BLaER1 (cell line): ENCODE results near the gene CTDP1.
A peak's percentile ranks its signal among the peaks of the same experiment; 100 is the strongest.

ENCODE experiments used
- H3K27ac ChIP-seq: shearing (Covaris generic); formaldehyde crosslinking; 2 replicates; pipeline ENCODE4 v1.8.1; 2022
- H3K27me3 ChIP-seq: shearing (Covaris generic); formaldehyde crosslinking; 2 replicates; pipeline ENCODE4 v1.8.1; 2022
- H3K36me3 ChIP-seq: shearing (Covaris generic); formaldehyde crosslinking; 2 replicates; pipeline ENCODE4 v1.8.1; 2022
- H3K4me1 ChIP-seq: shearing (Covaris generic); formaldehyde crosslinking; 2 replicates; pipeline ENCODE4 v1.8.1; 2022
- H3K4me2 ChIP-seq: shearing (Covaris generic); formaldehyde crosslinking; 2 replicates; pipeline ENCODE4 v1.8.1; 2022
- H3K4me3 ChIP-seq: shearing (Covaris generic); formaldehyde crosslinking; 2 replicates; pipeline ENCODE4 v1.8.1; 2022
- H3K9ac ChIP-seq: shearing (Covaris generic); formaldehyde crosslinking; 2 replicates; pipeline ENCODE4 v1.8.1; 2022
- H3K9me3 ChIP-seq: shearing (Covaris generic); formaldehyde crosslinking; 2 replicates; pipeline ENCODE4 v1.8.1; 2022
- H4K20me1 ChIP-seq: shearing (Covaris generic); formaldehyde crosslinking; 2 replicates; pipeline ENCODE4 v1.8.1; 2022
- Cebpa-rat ChIP-seq: shearing (Covaris generic); IDR thresholded peaks from 2 replicates; pipeline ENCODE4 v1.8.1; 2022

Gene CTDP1

DNA sequence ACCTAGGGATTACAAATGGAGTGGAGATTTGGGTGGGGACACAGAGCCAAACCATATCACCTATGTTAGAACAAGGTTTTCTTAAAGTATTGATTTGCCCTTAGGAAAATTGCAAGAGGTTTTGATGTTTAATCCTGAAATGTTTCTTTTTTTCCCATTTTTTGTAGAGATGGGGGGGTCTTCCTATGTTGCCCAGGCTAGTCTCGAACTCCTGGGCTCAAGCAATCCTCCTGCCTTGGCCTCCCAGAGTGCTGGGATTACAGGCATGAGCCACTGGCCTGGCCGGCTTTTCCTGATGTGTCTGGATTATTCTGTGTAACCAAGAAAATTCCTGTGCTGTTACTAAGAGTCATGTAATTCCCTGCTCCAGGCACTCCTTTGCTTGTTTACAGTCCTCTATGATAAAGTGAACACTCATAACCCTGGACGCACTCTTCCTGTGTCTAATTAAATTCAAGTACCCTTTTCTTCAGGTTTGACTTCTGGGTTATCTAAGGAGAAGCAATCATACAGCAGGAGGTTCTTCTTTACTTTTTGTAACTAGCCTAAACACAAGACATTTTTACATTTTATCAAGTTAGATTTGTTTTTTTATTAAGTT lies 15.0 kb upstream of the CTDP1 start:
- Histone ChIP-seq H3K4me1 (no peaks in the 10 kb centered on the region), H4K20me1 (no peaks in the 10 kb centered on the region), H3K9ac (no peak overlapping the region), H3K4me2 (no peak overlapping the region), H3K27me3 (no peaks in the 10 kb centered on the region), H3K36me3 (no peaks in the 10 kb centered on the region), H3K4me3 (no peak overlapping the region), H3K9me3 (0 out of 2 replicates have a peak, but pooled peaks cover 6% of the 10 kb centered on the region), H3K27ac (no peak overlapping the region)
- no peak for TF ChIP-seq Cebpa-rat

DNA sequence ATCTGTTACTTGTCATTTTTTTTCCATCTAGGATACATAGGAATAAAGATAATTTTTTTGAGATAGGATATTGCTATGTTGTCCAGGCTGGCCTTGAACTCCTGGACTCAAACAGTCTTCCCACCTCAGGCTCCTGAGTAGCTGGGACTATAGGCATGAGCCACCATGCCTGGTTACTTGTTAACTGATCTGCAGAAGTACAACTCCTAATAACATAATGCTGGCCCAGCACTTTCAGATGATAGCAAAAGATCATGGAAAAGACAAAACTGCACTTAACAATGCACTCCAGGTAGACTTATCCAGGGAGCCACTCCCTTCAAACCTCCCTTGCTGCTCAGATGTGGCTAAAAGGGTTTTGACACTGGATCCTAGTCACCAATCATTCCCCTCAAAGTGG lies 11.4 kb upstream of the CTDP1 start:
- Histone ChIP-seq H3K36me3 (no peaks in the 10 kb centered on the region), H4K20me1 (no peaks in the 10 kb centered on the region), H3K4me2 (no peak overlapping the region), H3K9ac (no peak overlapping the region), H3K27me3 (no peaks in the 10 kb centered on the region), H3K4me1 (no peaks in the 10 kb centered on the region), H3K4me3 (no peak overlapping the region), H3K27ac (no peak overlapping the region), H3K9me3 (0 out of 2 replicates have a peak, but pooled peaks cover 6% of the 10 kb centered on the region)
- no peak for TF ChIP-seq Cebpa-rat

DNA sequence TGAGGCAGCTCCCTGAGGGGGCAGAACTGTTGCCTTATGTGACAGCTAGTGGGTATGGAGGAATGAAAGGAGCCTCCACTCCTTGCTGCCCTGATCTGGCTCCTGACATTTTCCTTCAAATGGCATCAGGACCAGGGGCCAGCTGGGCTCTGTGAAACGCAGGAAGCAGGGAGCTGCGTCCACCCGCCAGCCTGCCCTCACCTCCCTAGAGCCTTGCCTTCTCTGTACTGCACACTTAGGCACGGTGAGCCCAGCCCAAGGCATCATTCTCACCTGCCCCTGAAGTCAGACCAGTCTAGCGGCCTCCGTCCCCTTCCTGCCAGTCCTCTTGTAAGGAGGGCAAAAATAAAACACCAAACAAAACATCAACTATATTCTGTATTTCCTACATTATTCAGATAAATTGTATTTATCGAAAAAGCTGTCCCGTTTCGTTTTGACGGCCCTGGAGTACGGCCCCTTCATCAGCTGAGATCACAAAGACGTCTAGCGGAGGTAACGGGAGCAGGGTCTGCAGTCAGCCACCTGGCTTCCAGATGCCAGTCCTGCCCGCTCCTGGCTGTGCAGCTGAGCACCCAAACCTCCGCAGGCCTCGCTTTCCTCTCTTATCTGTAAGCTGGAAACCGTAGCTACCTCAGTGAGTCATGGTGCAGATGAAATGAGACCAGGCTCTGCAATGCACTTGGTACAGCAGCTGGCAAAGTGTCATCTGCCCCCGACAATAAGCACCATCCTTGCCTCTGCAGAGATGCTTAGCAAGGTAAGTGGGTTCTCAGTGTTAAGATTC lies 6.9 kb upstream of the CTDP1 start:
- Histone ChIP-seq H3K4me3 (no peak overlapping the region), H3K27me3 (no peaks in the 10 kb centered on the region), H3K9me3 (no peaks in the 10 kb centered on the region), H3K27ac (no peak overlapping the region), H3K36me3 (peaks cover 16% of the 10 kb centered on the region; the same call in 1 of the 2 replicates), H3K4me2 (no peak overlapping the region), H3K9ac (no peak overlapping the region), H3K4me1 (peaks cover 16% of the 10 kb centered on the region), H4K20me1 (no peaks in the 10 kb centered on the region; the same call in 1 of the 2 replicates)
- TF ChIP-seq Cebpa-rat: no peak

DNA sequence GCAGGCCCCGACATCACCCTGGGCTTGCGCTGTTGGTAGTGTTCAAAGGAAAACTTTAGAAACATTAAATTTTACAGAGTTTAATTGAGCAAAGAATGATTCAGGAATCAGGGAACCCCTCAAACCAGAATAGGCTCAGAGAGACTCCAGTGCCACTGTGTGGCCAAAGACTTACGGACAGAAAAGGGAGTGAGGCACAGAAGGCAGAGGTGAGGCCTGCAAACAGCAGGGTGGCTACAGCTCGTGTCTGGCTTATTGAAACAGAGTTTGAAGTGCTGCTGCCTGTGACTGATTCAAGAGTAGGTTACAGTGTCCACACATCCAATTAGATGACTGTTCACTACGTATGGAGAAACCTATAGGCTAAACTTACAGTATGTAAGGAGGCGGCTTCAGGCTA lies 2.4 kb upstream of the CTDP1 start:
- H3K4me1 ChIP-seq: peaks cover 42% of the 10 kb centered on the region
- H3K9ac ChIP-seq: no peak overlapping the region
- H3K36me3 ChIP-seq: peaks cover 25% of the 10 kb centered on the region; the same call in 1 of the 2 replicates
- H3K4me3 ChIP-seq: no peak overlapping the region
- peaks cover 26% of the 10 kb centered on the region for H4K20me1 ChIP-seq
- no peak for TF ChIP-seq Cebpa-rat
- H3K27ac ChIP-seq: no peak overlapping the region
- H3K27me3 ChIP-seq: no peaks in the 10 kb centered on the region
- H3K4me2 ChIP-seq: peak overlapping the region; percentile 94
- no peaks in the 10 kb centered on the region for H3K9me3 ChIP-seq

DNA sequence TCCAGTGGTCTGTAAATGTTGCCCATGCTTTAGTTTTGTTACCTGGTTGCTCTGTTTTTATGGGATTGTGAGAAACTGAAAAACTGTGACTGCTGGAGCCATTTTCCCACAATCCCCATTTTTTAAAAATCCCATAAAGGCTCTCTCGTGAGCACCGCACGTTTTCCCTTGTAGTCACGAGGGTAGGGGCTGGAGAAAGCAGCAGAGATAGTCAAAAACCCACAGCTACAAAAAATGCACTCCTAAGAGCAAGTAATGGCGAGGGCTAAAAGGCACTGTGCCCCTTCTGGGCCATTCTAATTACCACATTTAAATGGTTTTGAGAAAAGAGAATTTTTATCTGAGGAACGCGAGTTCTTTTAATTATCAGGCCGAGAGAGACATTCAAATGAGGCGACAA lies 1.8 kb upstream of the CTDP1 start:
- peaks cover 42% of the 10 kb centered on the region for H3K4me1 ChIP-seq
- H3K36me3 ChIP-seq: peaks cover 31% of the 10 kb centered on the region; the same call in 1 of the 2 replicates
- TF ChIP-seq Cebpa-rat: no peak
- H3K4me2 ChIP-seq: peak overlapping the region; percentile 94
- H3K9ac ChIP-seq: peak overlapping the region; percentile 87; the same call in 1 of the 2 replicates
- no peaks in the 10 kb centered on the region for H3K9me3 ChIP-seq
- H4K20me1 ChIP-seq: peaks cover 32% of the 10 kb centered on the region
- H3K4me3 ChIP-seq: peak overlapping the region; percentile 93; the same call in 1 of the 2 replicates
- H3K27me3 ChIP-seq: no peaks in the 10 kb centered on the region
- H3K27ac ChIP-seq: no peak overlapping the region

DNA sequence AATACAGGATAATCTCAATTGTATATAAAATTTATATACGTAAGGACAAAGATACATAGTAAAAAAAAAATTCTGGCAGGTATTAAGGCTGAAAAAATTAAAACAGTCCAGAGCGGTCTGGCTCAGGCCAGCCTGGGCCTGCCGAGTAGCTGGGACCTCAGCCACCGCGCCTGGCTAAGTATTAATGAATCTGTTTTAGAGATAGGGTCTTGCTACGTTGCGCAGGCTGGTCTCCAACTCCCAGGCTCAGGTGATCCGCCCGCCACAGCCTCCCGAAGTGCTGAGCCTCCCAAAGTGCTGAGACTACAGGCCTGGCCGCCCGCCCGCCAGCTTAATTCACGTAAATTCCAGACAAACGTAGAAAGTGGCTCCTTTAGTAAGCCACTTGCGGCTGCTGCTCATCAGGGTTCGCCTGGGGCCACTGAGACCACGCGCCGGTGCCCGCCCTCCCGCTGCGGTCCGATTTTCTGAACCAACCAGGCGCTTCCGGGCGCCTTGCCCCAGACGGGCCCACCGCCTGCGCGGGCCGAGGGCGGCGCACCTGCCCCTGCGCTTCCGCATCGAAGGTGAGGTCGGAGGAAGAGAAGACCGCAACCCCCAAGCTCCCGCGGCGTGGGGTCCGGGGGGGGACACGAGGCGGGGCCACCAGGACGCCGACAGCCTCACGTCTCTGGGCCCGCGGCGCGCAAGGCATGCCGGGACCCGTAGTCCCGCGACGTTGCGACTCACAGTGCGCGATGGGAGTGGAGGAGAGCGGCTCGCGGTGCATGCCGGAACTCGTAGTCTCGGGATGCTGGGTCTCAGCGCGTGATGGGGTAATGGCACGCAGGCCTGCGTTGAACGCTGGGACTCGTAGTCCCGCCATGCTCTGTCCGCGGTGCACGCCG lies 695 bp upstream of the CTDP1 start:
- peak overlapping the region; percentile 87 for H3K9ac ChIP-seq
- H3K4me3 ChIP-seq: peak overlapping the region; percentile 93
- H3K9me3 ChIP-seq: no peaks in the 10 kb centered on the region
- TF ChIP-seq Cebpa-rat: no peak
- H3K27ac ChIP-seq: peak overlapping the region; percentile 90
- H4K20me1 ChIP-seq: peaks cover 43% of the 10 kb centered on the region
- peaks cover 41% of the 10 kb centered on the region for H3K36me3 ChIP-seq
- no peaks in the 10 kb centered on the region for H3K27me3 ChIP-seq
- peak overlapping the region; percentile 94 for H3K4me2 ChIP-seq
- peaks cover 51% of the 10 kb centered on the region for H3K4me1 ChIP-seq

DNA sequence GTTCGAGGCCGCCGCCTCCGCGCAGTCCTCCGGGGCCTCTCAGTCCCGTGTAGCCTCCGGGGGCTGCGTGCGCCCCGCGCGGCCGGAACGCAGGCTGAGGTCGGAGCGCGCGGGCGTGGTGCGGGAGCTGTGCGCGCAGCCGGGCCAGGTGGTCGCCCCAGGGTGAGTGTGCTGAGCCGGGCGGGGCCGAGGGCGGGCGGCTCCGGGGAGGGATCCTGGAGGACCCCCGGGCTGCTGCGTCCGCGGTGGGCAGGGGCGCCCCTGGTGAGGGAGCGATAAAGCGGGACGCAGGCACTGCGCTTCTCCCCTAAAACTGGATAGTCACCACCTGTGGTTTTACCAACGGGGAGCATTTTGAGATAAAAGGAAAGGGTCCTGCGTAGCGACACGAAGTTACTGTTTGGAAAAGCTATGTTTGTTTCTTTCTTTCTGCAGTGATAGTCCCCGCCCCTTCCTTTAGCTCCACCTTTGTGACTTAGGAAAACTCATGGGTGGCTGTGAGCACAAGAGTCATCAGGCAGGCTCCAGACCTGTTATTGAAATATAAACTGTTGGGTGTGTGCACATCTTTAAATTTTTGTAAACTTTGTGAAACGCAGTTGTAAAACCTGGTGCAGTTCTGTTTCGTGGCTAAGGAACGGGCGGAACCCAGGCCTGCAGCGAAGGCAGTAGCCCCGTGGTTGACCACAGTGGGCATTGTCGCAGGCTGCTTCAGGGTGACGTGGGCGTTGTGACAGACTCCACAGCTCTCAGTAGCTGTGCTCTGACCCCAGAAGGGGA lies 687 bp downstream of the CTDP1 start:
- peak overlapping the region; percentile 89 for H3K4me2 ChIP-seq
- H3K27ac ChIP-seq: peak overlapping the region; percentile 90
- peaks cover 54% of the 10 kb centered on the region for H3K36me3 ChIP-seq
- H4K20me1 ChIP-seq: peaks cover 56% of the 10 kb centered on the region
- peak overlapping the region; percentile 93 for H3K4me3 ChIP-seq
- H3K9me3 ChIP-seq: no peaks in the 10 kb centered on the region
- H3K27me3 ChIP-seq: no peaks in the 10 kb centered on the region
- TF ChIP-seq Cebpa-rat: no peak
- H3K9ac ChIP-seq: peak overlapping the region; percentile 87
- peaks cover 62% of the 10 kb centered on the region for H3K4me1 ChIP-seq

DNA sequence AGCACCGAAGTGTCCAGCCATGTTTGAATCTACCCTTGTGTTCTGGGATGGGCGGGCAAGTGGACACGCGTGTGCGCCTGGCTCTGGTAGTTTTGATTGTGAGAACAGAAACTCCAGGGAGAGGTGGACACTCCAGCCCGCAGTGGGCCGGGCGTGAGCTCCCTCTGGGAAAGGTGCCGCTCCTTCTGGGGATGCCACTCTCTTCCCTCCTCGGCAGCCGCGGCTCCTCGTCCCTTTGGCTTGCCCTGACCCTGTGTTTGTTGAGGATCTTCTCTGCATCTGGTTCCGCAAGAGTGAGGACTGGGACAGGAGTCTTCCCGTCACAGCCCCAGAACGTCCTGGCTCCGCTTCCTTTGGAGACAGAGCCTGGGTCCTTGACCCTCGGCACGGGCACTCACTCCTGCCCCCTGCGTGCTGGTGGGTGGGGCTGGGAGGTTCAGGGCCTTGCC lies 1.3 kb downstream of the CTDP1 start:
- H3K27ac ChIP-seq: no peak overlapping the region
- peak overlapping the region; percentile 93 for H3K4me3 ChIP-seq
- peak overlapping the region; percentile 87 for H3K9ac ChIP-seq
- peaks cover 52% of the 10 kb centered on the region for H3K36me3 ChIP-seq
- H3K9me3 ChIP-seq: no peaks in the 10 kb centered on the region
- H3K27me3 ChIP-seq: no peaks in the 10 kb centered on the region
- H3K4me1 ChIP-seq: peaks cover 58% of the 10 kb centered on the region
- TF ChIP-seq Cebpa-rat: no peak
- H3K4me2 ChIP-seq: peak overlapping the region; percentile 89
- H4K20me1 ChIP-seq: peaks cover 63% of the 10 kb centered on the region
